Psoas muscle (tissue), 8 donors: Measurements from ENCODE around the gene SLCO2A1. TPM values are rescaled to one million over a fixed set of nuclear protein-coding genes. Genes with fewer than 3 reads are reported as not detected.

Experiments used
- ATAC-seq, 4 donors: fragments of 200-7000 bp; cut with Tn5 transposase; one replicate each; pipeline ENCODE4 v1.9.1; 2020; ENCODE audit warnings: moderate library complexity in 3 of 4, mild to moderate bottlenecking in 2 of 4
- DNase-seq, 2 donors: peaks; one replicate each; pipeline ENCODE4 v3.0.0-alpha.2; 2020
- H3K27ac ChIP-seq: fragments of 200-600 bp; one replicate; pipeline ENCODE4 v1.8.0; 2022
- H3K27me3 ChIP-seq, 3 donors: fragments of 200-600 bp in 1 of 3; one replicate each; pipeline versions ENCODE4 v1.6.1 to v1.8.0; 2013 to 2022; ENCODE audit warnings: low read length in 2 of 3, mild to moderate bottlenecking in 2 of 3, moderate library complexity in 1 of 3; ENCODE audit not compliant: insufficient read depth in 3 of 3
- H3K36me3 ChIP-seq, 2 donors: fragments of 200-600 bp in 1 of 2; one replicate each; pipeline versions ENCODE4 v1.6.1 to v1.8.0; 2013 to 2022; ENCODE audit warnings: low read depth in 1 of 2, mild to moderate bottlenecking in 1 of 2, moderate library complexity in 1 of 2; ENCODE audit not compliant: insufficient read depth in 1 of 2
- H3K4me1 ChIP-seq: fragments of 200-600 bp; one replicate; pipeline ENCODE4 v1.8.0; 2022
- H3K4me3 ChIP-seq: fragments of 200-600 bp; one replicate; pipeline ENCODE4 v1.8.0; 2022; ENCODE audit warnings: mild to moderate bottlenecking
- H3K9me3 ChIP-seq: fragments of 200-600 bp; one replicate; pipeline ENCODE4 v1.8.0; 2022
- CTCF ChIP-seq: fragments of 200-600 bp; IDR thresholded peaks from one replicate; pipeline ENCODE4 v1.8.0; 2022; ENCODE audit warnings: antibody characterized with exemption
- WGBS, 3 donors: extraction: QIAGEN DNeasy Blood & Tissue Kit; methylation state at CpG; one replicate each; pipeline versions ENCODE4 v1.1.6 to v1.1.7; 2013; 5-methylcytosine and 5-hydroxymethylcytosine counted together
- intact Hi-C, 2 donors: fragments of 100-400 bp; cut with DNase I; formaldehyde crosslinking; loops; one replicate each; pipeline versions ENCODE4 v1.11.0 to v1.14.2; 2022
- polyA plus RNA-seq, 3 donors: library from polyadenylated mRNA; stranded (reverse); fragments of 200-250 nt; gene quantifications; one replicate each; pipeline ENCODE4 v1.2.3, GENCODE V29; 2013
- total RNA-seq, 4 donors: library from RNA; stranded (reverse); fragmentation: NEBNext Ultra II Directional in 2 of 4; extraction: Animal tissue kit (Norgen Biotek cat#: 25700) in 2 of 4; gene quantifications; one replicate each; pipeline versions ENCODE4 v1.2.1 to v1.2.4, GENCODE V29; 2021 to 2023
- donor health status: healthy with polysubstance abuse.
- donor health status: DM: no; HTN: no; CAD: no; lungs with moderate emphysema.
- donor health status: Bipolar disorder and iron deficiency.
- donor health status: healthy.
- donor health status: DM: yes; HTN: yes; CAD: no.
- donor health status: DM: no; HTN: no; CAD: no.
- donor health status: DM: no; HTN: no; CAD: no.
- donor health status: DM: yes; HTN: yes; CAD: no.

Gene SLCO2A1
- total and polyA plus RNA-seq, 7 donors = 0.72 to 5.2 (median 3.7) TPM

- intact Hi-C loops = no loop called here
- H3K4me3 ChIP-seq = no peak overlapping the region
- no peak for ATAC-seq
- no peaks in the 10 kb centered on the region for H3K4me1 ChIP-seq
- H3K9me3 ChIP-seq = no peaks in the 10 kb centered on the region
- H3K36me3 ChIP-seq = no peaks in the 10 kb centered on the region
- no peaks in the 10 kb centered on the region for H3K27me3 ChIP-seq
- DNase-seq = no peak
- H3K27ac ChIP-seq = no peak overlapping the region
- TF ChIP-seq CTCF = no peak
- 78 to 91% (median 83%) methylated on average over 2 of the region's 2 CpGs for WGBS, 3 donors
Measured at GRCh38 chr3:133991637-133992036, 38.1 kb downstream of the SLCO2A1 start.

- intact Hi-C loops = no loop called here
- Histone ChIP-seq H3K36me3 (no peaks in the 10 kb centered on the region), H3K4me1 (no peaks in the 10 kb centered on the region), H3K27ac (no peak overlapping the region), H3K27me3 (no peaks in the 10 kb centered on the region), H3K9me3 (no peaks in the 10 kb centered on the region), H3K4me3 (no peak overlapping the region)
- WGBS, 3 donors = 54 to 59% (median 58%) methylated on average over 3 of the region's 3 CpGs
- DNase-seq = no peak
- no peak for ATAC-seq
- no peak for TF ChIP-seq CTCF
Measured at GRCh38 chr3:133991209-133991608, 38.5 kb downstream of the SLCO2A1 start.

- 43 to 58% (median 47%) methylated on average over 14 of the region's 14 CpGs for WGBS, 3 donors
- intact Hi-C loops = no loop called here
Measured at GRCh38 chr3:133989936-133990702, 39.6 kb downstream of the SLCO2A1 start.

GRCh38 chr3:133988631-133989161 lies 41.0 kb downstream of the SLCO2A1 start:
- ATAC-seq = no peak
- Histone ChIP-seq H3K27ac (no peak overlapping the region), H3K4me1 (no peaks in the 10 kb centered on the region), H3K36me3 (no peaks in the 10 kb centered on the region), H3K27me3 (no peaks in the 10 kb centered on the region), H3K4me3 (no peak overlapping the region), H3K9me3 (no peaks in the 10 kb centered on the region)
- WGBS, 3 donors = 68 to 78% (median 73%) methylated on average over 9 of the region's 9 CpGs
- DNase-seq = no peak
- intact Hi-C loops = no loop called here
- no peak for TF ChIP-seq CTCF

More at GRCh38 chr3:133989936-133990702, 39.6 kb downstream of the SLCO2A1 start:
- Histone ChIP-seq H3K9me3 (no peaks in the 10 kb centered on the region), H3K27me3 (no peaks in the 10 kb centered on the region), H3K36me3 (no peaks in the 10 kb centered on the region), H3K27ac (no peak overlapping the region), H3K4me1 (no peaks in the 10 kb centered on the region), H3K4me3 (no peak overlapping the region)
- ATAC-seq (peak in 1 of 4 donors; percentile 37), DNase-seq (no peak)
- no peak for TF ChIP-seq CTCF
